HFF-Myc (cell line): Measurements from ENCODE around the gene LMCD1.

Experiments
- DNase-seq: peaks from one replicate; pipeline ENCODE4 v3.0.0-alpha.2; 2011; ENCODE audit warnings: low read depth; ENCODE audit errors: extremely low read depth
- H3K4me3 ChIP-seq: replicated peaks from 2 replicates; pipeline ENCODE4 v1.5.1; 2011; ENCODE audit warnings: low read depth, mild to moderate bottlenecking, control low read depth, low read length
- CTCF ChIP-seq: IDR thresholded peaks from 2 replicates; pipeline ENCODE4 v1.5.1; 2012; ENCODE audit warnings: mild to moderate bottlenecking, low read depth, low read length, control low read depth; ENCODE audit errors: missing control alignments

LMCD1 gene

GRCh38 chr3:8516047-8516661 lies 14.5 kb downstream of the LMCD1 start:
- no peak overlapping the region for H3K4me3 ChIP-seq
- DNase-seq = no peak
- TF ChIP-seq CTCF = no peak

GRCh38 chr3:8516783-8517182 lies 15.2 kb downstream of the LMCD1 start:
- H3K4me3 ChIP-seq = no peak overlapping the region
- no peak for TF ChIP-seq CTCF
- DNase-seq = no peak

- no peak for DNase-seq
- no peak overlapping the region for H3K4me3 ChIP-seq
- no peak for TF ChIP-seq CTCF
Measured at GRCh38 chr3:8517487-8517886, 15.9 kb downstream of the LMCD1 start.

- no peak overlapping the region for H3K4me3 ChIP-seq
- no peak for DNase-seq
- no peak for TF ChIP-seq CTCF
Measured at GRCh38 chr3:8518138-8518537, 16.5 kb downstream of the LMCD1 start.

GRCh38 chr3:8519156-8519555 lies 17.5 kb downstream of the LMCD1 start:
- DNase-seq = no peak
- TF ChIP-seq CTCF = no peak
- H3K4me3 ChIP-seq = no peak overlapping the region

- H3K4me3 ChIP-seq = no peak overlapping the region
- TF ChIP-seq CTCF = no peak
- no peak for DNase-seq
Measured at GRCh38 chr3:8519774-8520448, 18.3 kb downstream of the LMCD1 start.
